Measurements from ENCODE around the gene HPDL.
"Not testable (repeated sequence)": the region's sequence is repeated elsewhere in the genome, so short reads cannot be mapped to it uniquely, and the experiment has no call there.

Gene HPDL

GRCh38 chr1:45326627-45327623 lies at the start of gene HPDL:
HPDL (plus strand) TSS chr1:45326895; CDS start chr1:45327149, 254 bp downstream.
- DNase-seq (ENCODE audit: low read depth), result no peak
- H3K4me3 ChIP-seq (ENCODE audit: low read depth, low read length), result no peak within 1 kb of the TSS
- TF ChIP-seq, protein P1, sequence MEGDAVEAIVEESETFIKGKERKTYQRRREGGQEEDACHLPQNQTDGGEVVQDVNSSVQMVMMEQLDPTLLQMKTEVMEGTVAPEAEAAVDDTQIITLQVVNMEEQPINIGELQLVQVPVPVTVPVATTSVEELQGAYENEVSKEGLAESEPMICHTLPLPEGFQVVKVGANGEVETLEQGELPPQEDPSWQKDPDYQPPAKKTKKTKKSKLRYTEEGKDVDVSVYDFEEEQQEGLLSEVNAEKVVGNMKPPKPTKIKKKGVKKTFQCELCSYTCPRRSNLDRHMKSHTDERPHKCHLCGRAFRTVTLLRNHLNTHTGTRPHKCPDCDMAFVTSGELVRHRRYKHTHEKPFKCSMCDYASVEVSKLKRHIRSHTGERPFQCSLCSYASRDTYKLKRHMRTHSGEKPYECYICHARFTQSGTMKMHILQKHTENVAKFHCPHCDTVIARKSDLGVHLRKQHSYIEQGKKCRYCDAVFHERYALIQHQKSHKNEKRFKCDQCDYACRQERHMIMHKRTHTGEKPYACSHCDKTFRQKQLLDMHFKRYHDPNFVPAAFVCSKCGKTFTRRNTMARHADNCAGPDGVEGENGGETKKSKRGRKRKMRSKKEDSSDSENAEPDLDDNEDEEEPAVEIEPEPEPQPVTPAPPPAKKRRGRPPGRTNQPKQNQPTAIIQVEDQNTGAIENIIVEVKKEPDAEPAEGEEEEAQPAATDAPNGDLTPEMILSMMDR (IDR thresholded peaks at IDR 0.05; ENCODE audit: control insufficient read depth, extremely low read depth, insufficient read depth), result no peak

- TF ChIP-seq, protein P1 (IDR thresholded peaks at IDR 0.05; ENCODE audit: control insufficient read depth, extremely low read depth, insufficient read depth), result no peak
- DNase-seq (ENCODE audit: low read depth), result no peak
- no peak overlapping the region for H3K4me3 ChIP-seq (ENCODE audit: low read depth, low read length)
These were observed 44.3 kb upstream of the HPDL start for GRCh38 chr1:45282351-45282750.

- not testable (repeated sequence) for DNase-seq (ENCODE audit: low read depth); H3K4me3 ChIP-seq (ENCODE audit: low read depth, low read length)
These were observed 41.8 kb upstream of the HPDL start for GRCh38 chr1:45284858-45285257.

GRCh38 chr1:45286521-45286920 lies 40.2 kb upstream of the HPDL start:
- not testable (repeated sequence) for H3K4me3 ChIP-seq (ENCODE audit: low read depth, low read length); DNase-seq (ENCODE audit: low read depth)

DNA sequence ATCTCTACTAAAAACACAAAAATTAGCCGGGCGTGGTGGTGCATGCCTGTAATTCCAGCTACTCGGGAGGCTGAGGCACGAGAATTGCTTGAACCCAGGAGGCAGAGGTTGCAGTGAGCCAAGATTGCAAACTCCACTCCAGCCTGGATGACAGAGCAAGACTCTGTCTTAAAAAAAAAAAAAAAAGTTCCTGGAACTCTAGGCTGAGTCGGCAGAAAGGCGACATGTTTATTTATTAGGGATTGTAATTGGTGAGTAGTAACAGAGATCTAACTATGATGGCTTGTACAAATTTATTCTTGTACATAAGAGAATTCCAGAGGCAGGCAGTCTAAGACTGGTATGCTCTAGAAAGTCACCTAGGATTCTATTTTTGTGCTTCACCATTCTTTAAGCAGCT lies 35.7 kb upstream of the HPDL start:
- H3K4me3 ChIP-seq (ENCODE audit: low read depth, low read length); DNase-seq (ENCODE audit: low read depth): not testable (repeated sequence)

GRCh38 chr1:45291716-45292115 lies 35.0 kb upstream of the HPDL start:
- no peak for DNase-seq (ENCODE audit: low read depth)
- H3K4me3 ChIP-seq (ENCODE audit: low read depth, low read length), result no peak overlapping the region
- TF ChIP-seq, protein P1 (IDR thresholded peaks at IDR 0.05; ENCODE audit: control insufficient read depth, extremely low read depth, insufficient read depth), result no peak

GRCh38 chr1:45297666-45298356 lies 28.9 kb upstream of the HPDL start:
- H3K4me3 ChIP-seq (ENCODE audit: low read depth, low read length), result no peak overlapping the region
- DNase-seq (ENCODE audit: low read depth), result no peak
- TF ChIP-seq, protein P1 (IDR thresholded peaks at IDR 0.05; ENCODE audit: control insufficient read depth, extremely low read depth, insufficient read depth), result no peak

DNA sequence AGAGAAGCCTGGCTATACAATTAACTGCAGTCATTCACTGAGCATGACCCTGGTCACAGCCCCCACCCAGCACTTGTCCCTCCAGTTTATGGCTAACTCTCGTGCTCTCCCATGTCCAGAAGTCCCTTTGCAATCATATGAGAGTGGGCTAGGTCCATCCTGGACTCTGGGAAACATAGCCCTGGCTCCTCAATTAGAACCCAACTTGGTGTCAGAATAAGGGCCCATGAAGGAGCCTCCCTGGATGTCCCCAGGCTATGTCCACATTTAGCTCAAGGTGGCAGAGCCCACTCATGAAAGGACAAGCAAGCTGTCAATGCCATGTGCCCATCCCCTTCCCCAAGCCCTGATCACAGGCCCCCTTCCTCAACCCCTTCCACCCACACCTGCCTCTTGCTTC lies 27.4 kb upstream of the HPDL start:
- TF ChIP-seq, protein P1 (IDR thresholded peaks at IDR 0.05; ENCODE audit: control insufficient read depth, extremely low read depth, insufficient read depth), result no peak
- DNase-seq (ENCODE audit: low read depth), result no peak
- H3K4me3 ChIP-seq (ENCODE audit: low read depth, low read length), result no peak overlapping the region

Data from LNCaP clone FGC (cell line).